Peyer's patch (tissue), 4 donors: ENCODE results near the gene B3GNT5.

Source experiments
- POLR2A ChIP-seq, 2 donors: fragments of 450-650 bp; IDR thresholded peaks; one replicate each; pipeline ENCODE4 v1.5.1; 2017; ENCODE audit warnings: antibody characterized with exemption in 2 of 2, mild to moderate bottlenecking in 2 of 2, moderate library complexity in 2 of 2
- TF ChIP-seq, protein P1 (sequence below), 6 experiments: fragments of 450-650 bp in 4 of 6; fragments of 200-600 bp in 2 of 6; sonication (generic) in 1 of 6; IDR thresholded peaks; one replicate each; pipeline ENCODE4 v1.5.1; 2017 to 2019; ENCODE audit warnings: antibody characterized with exemption in 6 of 6, mild to moderate bottlenecking in 3 of 6, moderate library complexity in 1 of 6

DNA sequence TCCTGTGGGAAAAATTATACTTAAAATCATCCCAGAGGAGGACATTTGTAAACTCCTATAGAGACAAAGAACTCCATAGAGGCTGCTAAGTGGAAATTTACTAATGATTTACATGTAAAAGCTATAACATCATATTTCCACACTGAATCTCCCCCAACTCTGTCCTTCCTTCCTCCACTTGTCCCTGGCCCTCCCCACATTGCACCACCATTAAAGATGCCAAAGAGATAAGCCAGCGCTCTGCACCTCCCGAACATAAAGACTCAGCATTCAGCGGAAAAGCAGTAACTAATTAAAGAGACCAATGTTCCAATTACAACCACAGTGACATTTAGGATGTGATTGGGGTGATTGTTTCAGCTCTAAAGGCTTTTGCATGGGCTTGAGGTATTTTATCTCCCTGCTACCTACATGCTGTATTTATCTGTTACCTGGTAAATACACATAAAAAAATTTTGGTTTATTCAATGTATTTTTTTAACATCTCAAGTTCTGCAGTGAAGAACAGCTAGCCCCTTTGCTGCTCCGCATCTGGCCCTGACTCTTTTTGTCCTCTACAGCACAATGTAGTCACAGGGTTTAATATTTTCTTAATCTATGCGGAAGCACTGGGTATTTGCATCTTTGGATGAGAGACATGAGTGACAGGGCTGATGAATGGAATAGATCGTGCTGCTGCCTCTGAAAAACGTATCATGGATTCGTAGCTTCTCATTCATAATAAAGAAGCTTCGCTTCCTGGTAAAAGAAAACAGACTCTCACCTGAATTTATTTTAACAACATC lies 35.3 kb upstream of the B3GNT5 start:
- TF ChIP-seq, protein P1, sequence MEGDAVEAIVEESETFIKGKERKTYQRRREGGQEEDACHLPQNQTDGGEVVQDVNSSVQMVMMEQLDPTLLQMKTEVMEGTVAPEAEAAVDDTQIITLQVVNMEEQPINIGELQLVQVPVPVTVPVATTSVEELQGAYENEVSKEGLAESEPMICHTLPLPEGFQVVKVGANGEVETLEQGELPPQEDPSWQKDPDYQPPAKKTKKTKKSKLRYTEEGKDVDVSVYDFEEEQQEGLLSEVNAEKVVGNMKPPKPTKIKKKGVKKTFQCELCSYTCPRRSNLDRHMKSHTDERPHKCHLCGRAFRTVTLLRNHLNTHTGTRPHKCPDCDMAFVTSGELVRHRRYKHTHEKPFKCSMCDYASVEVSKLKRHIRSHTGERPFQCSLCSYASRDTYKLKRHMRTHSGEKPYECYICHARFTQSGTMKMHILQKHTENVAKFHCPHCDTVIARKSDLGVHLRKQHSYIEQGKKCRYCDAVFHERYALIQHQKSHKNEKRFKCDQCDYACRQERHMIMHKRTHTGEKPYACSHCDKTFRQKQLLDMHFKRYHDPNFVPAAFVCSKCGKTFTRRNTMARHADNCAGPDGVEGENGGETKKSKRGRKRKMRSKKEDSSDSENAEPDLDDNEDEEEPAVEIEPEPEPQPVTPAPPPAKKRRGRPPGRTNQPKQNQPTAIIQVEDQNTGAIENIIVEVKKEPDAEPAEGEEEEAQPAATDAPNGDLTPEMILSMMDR (IDR thresholded peaks at IDR 0.05), result no peak
- no peak for TF ChIP-seq POLR2A (IDR thresholded peaks at IDR 0.05)
